Loucy (cell line): ENCODE data around the gene SLC26A4.

Source experiments
- H2AFZ ChIP-seq: fragments of 200-600 bp; sonication (generic); 2 replicates; pipeline ENCODE4 v1.6.0; 2016; ENCODE audit warnings: antibody characterized with exemption, mild to moderate bottlenecking, low read length, moderate library complexity
- H3F3A ChIP-seq: fragments of 200-600 bp; 2 replicates; pipeline ENCODE4 v1.6.0; 2016; ENCODE audit warnings: antibody characterized with exemption, low read depth, mild to moderate bottlenecking
- H3K27me3 ChIP-seq: fragments of 200-600 bp; sonication (generic); 2 replicates; pipeline ENCODE4 v1.6.1; 2014; ENCODE audit warnings: low read length, mild to moderate bottlenecking; ENCODE audit not compliant: insufficient read depth, poor library complexity, severe bottlenecking
- H3K36me3 ChIP-seq: fragments of 200-600 bp; sonication (generic); 2 replicates; pipeline ENCODE4 v1.6.1; 2016; ENCODE audit warnings: low read length; ENCODE audit not compliant: insufficient read depth
- H3K4me1 ChIP-seq: fragments of 200-600 bp; sonication (generic); 2 replicates; pipeline ENCODE4 v1.5.1; 2014; ENCODE audit warnings: low read length, mild to moderate bottlenecking; ENCODE audit not compliant: insufficient read depth, poor library complexity, severe bottlenecking
- H3K4me2 ChIP-seq: fragments of 200-600 bp; sonication (generic); 2 replicates; pipeline ENCODE4 v1.6.0; 2014; ENCODE audit warnings: antibody characterized with exemption, low read length, low read depth, mild to moderate bottlenecking; ENCODE audit not compliant: poor library complexity, severe bottlenecking
- H3K4me3 ChIP-seq: fragments of 200-600 bp; sonication (generic); 2 replicates; pipeline ENCODE4 v1.5.1; 2014; ENCODE audit warnings: low read length, mild to moderate bottlenecking, mixed read lengths; ENCODE audit not compliant: poor library complexity, severe bottlenecking
- H3K79me2 ChIP-seq: fragments of 200-600 bp; sonication (generic); 2 replicates; pipeline ENCODE4 v1.6.1; 2014; ENCODE audit warnings: low read length; ENCODE audit not compliant: insufficient read depth
- H3K9ac ChIP-seq: fragments of 200-600 bp; sonication (generic); 2 replicates; pipeline ENCODE4 v1.6.0; 2014; ENCODE audit warnings: mild to moderate bottlenecking, low read depth, low read length, moderate library complexity; ENCODE audit not compliant: poor library complexity, severe bottlenecking
- H3K9me2 ChIP-seq: fragments of 200-600 bp; sonication (generic); replicated peaks from 2 replicates; pipeline ENCODE4 v1.6.1; 2016; ENCODE audit warnings: low read depth, low read length, mixed read lengths
- H3K9me3 ChIP-seq: fragments of 200-600 bp; sonication (generic); 2 replicates; pipeline ENCODE4 v1.6.1; 2014; ENCODE audit warnings: mild to moderate bottlenecking, antibody characterized with exemption, low read length, low read depth; ENCODE audit not compliant: insufficient read depth
- H4K20me1 ChIP-seq: fragments of 200-600 bp; sonication (generic); 2 replicates; pipeline ENCODE4 v1.6.0; 2014; ENCODE audit warnings: antibody characterized with exemption, low read length, mild to moderate bottlenecking; ENCODE audit not compliant: insufficient read depth, poor library complexity, severe bottlenecking
- CTCF ChIP-seq: fragments of 200-600 bp; sonication (generic); conservative IDR thresholded peaks from 2 replicates; pipeline ENCODE4 v1.5.1; 2014; ENCODE audit warnings: mild to moderate bottlenecking, antibody characterized with exemption, low read length
- EZH2phosphoT487 ChIP-seq: fragments of 200-600 bp; IDR thresholded peaks from 2 replicates; pipeline ENCODE4 v1.6.1; 2018; ENCODE audit warnings: antibody characterized with exemption, mild to moderate bottlenecking, moderate library complexity, borderline replicate concordance

Gene SLC26A4

GRCh38 chr7:107680478-107680877, 19.9 kb downstream of the SLC26A4 start:
- Histone ChIP-seq H3F3A (no peaks in the 10 kb centered on the region), H3K9me3 (no peaks in the 10 kb centered on the region), H3K4me3 (no peak overlapping the region), H4K20me1 (no peaks in the 10 kb centered on the region), H2AFZ (no peak overlapping the region), H3K9ac (no peak overlapping the region), H3K9me2 (no peaks in the 10 kb centered on the region), H3K79me2 (no peaks in the 10 kb centered on the region), H3K36me3 (no peaks in the 10 kb centered on the region), H3K4me1 (peaks cover 3% of the 10 kb centered on the region), H3K27me3 (no peaks in the 10 kb centered on the region), H3K4me2 (no peak overlapping the region)
- no peak for TF ChIP-seq CTCF
- no peak for TF ChIP-seq EZH2phosphoT487

- no peak overlapping the region for H3K4me2 ChIP-seq
- H3K4me3 ChIP-seq = no peak overlapping the region
- no peak for TF ChIP-seq CTCF
- no peak for TF ChIP-seq EZH2phosphoT487
- no peaks in the 10 kb centered on the region for H3K9me3 ChIP-seq
- H3F3A ChIP-seq = no peaks in the 10 kb centered on the region
- H3K4me1 ChIP-seq = peaks cover 6% of the 10 kb centered on the region
- no peaks in the 10 kb centered on the region for H3K36me3 ChIP-seq
- H4K20me1 ChIP-seq = no peaks in the 10 kb centered on the region
- H2AFZ ChIP-seq = no peak overlapping the region
- no peak overlapping the region for H3K9ac ChIP-seq
- H3K79me2 ChIP-seq = no peaks in the 10 kb centered on the region
- no peaks in the 10 kb centered on the region for H3K9me2 ChIP-seq
- no peaks in the 10 kb centered on the region for H3K27me3 ChIP-seq
These were observed 22.3 kb downstream of the SLC26A4 start for GRCh38 chr7:107682886-107683285.

- Histone ChIP-seq H3K9me3 (no peaks in the 10 kb centered on the region), H2AFZ (no peak overlapping the region), H3K4me1 (peaks cover 6% of the 10 kb centered on the region), H3F3A (no peaks in the 10 kb centered on the region), H3K79me2 (no peaks in the 10 kb centered on the region), H3K36me3 (no peaks in the 10 kb centered on the region), H4K20me1 (no peaks in the 10 kb centered on the region), H3K27me3 (no peaks in the 10 kb centered on the region), H3K9me2 (no peaks in the 10 kb centered on the region), H3K4me2 (no peak overlapping the region), H3K4me3 (no peak overlapping the region), H3K9ac (no peak overlapping the region)
- TF ChIP-seq CTCF = no peak
- TF ChIP-seq EZH2phosphoT487 = no peak
These were observed 23.7 kb downstream of the SLC26A4 start for GRCh38 chr7:107684287-107684686.
